GM19395 (cell line): ENCODE results near the gene BEGAIN.

Experiments
- ATAC-seq: cut with Tn5 transposase; IDR thresholded peaks from one replicate; pipeline ENCODE4 v1.9.1; 2021; ENCODE audit warnings: mild to moderate bottlenecking, moderate library complexity; ENCODE audit not compliant: unreplicated experiment

BEGAIN gene

GRCh38 chr14:100601914-100602313, 14.7 kb upstream of the BEGAIN start:
- no peak for ATAC-seq

DNA sequence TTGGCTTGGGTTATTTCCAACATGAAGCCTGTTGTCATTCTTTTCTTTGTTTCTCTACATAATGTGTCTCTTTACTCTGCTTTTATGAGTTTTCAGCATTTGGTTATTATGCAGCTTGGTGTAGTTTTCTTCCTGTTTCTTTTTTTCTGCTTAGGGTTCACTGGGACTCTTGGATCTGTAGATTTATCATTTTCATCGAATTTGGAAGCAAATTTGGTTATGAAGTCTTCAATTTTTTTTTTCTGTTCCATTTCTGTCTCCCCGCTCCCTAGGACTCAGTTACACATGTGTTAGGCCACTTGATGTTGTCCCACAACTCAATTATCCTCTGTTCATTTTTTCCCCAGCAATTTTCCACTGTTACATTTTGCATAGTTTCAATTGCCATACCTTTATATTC, 13.8 kb upstream of the BEGAIN start:
- ATAC-seq: no peak

DNA sequence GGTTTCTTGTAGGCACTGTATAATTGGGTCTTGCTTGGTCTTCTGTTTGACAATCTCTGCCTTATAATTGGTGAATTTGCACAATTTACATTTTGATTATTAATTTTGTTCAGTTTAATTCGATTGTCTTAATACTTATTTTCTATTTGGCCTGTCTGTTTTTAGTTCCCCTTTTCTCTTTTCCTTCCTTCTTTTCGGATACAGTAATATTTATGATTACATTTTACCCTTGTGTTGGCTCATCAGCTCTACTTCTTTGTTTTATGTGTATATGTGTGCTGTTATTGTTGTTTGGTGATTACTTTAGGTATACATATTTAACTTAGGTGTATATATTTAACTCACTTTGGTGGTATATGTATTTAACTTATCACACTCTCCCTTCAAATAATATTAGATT, 12.8 kb upstream of the BEGAIN start:
- ATAC-seq: no peak

DNA sequence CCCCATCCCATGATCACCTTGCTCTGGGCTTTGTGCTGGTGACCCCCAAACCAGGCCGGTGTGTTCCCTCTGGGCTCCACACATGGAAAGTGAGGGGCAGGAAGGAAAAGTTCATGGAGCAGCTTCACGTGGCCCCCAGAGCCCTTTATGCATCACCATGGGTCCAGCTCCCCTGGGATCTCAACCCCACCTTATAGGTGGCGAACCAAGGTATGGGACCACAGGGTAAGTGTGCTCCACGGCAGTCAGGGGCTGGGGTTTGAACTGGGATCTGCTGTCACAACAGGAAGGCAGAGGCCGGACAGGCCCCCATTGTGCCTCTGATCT, 7.4 kb upstream of the BEGAIN start:
- no peak for ATAC-seq

- no peak for ATAC-seq
These were observed 6.8 kb upstream of the BEGAIN start for GRCh38 chr14:100593751-100594624.

GRCh38 chr14:100592972-100593371, 5.8 kb upstream of the BEGAIN start:
- ATAC-seq: no peak

DNA sequence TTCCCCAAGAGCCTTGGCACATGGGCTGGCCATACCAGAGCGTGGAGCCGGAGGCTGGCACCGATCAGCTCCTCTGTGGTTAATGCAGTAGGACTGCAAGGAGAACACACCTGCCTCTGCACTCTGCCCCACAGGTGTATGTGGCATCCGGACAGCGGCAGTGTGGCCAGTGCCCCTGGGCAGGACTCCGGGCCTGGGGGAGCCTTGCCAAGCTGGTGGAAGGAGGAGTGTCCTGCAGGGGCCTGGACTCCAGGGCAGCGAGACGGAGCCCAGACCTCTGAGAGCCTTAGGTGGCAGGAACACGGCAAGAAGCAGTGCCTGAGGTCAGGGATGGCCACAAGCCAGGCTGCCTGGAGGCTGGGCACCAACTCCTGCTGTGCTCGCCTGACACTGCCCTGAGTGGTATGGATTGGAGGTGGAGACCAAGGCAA, 5.3 kb upstream of the BEGAIN start:
- no peak for ATAC-seq

GRCh38 chr14:100591453-100592371, 4.5 kb upstream of the BEGAIN start:
- ATAC-seq: no peak

GRCh38 chr14:100590726-100591452, 3.7 kb upstream of the BEGAIN start:
- no peak for ATAC-seq

DNA sequence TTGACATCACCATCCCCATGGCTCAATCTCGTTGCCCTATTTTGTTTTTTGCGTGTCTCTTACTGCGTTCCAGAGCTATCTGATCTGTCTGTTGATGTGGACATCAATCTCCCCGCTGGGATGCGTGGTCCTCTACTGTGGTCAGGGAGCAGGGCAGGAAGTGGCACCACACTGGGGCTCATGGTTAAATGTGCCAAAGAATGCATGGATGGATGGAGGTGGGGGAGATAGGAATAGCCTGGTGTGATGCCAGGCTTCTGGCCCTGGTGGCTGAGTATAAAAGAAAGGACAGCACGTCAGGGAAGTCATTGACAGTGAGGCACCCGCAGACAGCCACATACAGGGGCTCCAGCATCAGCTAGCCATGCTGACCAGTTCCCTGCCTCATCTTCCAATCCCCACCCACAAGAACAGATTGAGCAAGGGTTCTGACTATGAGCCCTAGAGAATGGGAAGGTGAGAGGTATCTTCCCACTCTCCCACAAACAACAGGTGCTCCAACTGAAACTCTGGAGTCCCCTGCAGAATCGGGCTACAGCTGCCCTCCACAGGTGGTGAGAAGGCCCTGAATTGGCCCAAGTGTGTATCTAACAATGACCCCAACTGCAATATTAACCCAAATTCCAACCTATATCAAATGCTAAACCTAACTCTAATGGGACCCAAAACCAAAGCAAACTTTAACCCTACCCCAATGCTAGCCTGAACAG, 2.7 kb upstream of the BEGAIN start:
- no peak for ATAC-seq

DNA sequence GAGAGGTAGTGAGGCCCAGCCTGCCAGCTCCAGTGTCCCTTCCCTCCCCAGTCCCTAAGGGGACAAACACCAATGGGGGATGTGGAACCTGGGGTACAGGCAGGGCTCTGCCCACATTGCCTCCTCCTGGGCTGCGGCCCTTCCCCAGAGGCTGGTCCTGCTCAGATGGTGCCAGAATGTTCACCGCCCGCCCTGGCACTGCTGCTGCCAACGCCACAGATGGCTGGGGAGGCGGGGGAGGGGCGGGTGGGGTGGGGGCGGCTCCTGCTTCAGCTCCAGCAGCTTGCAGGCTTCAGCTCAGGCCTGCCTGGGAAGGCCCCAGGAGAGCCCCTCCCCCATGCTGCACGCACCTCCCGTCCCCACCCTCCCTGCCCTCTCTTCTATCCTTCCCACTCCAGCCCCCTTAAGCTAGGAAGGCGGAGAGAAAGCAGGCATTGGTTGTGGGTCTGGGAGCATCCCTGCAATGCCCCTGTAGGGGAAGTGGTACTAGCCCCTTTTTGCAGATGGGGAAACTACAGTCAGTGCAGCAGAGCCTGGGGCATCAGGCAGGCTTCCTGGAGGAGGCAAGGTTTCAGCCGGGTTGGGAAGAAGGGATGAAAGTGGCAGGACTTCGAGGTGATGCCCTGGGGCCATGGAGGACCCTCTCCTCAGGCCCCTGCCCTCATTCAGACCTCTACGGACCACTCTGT, 2.0 kb upstream of the BEGAIN start:
- ATAC-seq: no peak

DNA sequence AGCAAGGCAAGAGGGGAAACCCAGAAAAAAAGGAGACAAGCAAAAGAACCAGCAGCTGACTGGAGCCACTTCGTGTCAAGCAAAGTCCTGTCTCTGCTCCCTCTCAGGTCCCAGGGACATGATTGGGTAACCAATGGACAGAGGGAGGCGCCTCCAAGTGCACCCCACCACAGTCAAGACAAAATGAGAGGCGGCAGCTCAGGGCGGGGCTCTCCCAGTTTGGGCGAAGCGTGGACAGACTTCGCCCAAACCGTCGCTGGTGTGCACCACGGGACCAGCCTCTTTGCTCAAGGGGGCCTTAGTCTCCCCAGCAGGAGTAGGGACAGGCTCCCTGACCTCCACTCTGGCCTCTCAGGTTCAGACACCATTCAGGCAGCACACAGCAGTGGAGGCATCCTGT, 1.5 kb upstream of the BEGAIN start:
- ATAC-seq: no peak

- no peak for ATAC-seq
These were observed 670 bp upstream of the BEGAIN start for GRCh38 chr14:100587763-100588411.

DNA sequence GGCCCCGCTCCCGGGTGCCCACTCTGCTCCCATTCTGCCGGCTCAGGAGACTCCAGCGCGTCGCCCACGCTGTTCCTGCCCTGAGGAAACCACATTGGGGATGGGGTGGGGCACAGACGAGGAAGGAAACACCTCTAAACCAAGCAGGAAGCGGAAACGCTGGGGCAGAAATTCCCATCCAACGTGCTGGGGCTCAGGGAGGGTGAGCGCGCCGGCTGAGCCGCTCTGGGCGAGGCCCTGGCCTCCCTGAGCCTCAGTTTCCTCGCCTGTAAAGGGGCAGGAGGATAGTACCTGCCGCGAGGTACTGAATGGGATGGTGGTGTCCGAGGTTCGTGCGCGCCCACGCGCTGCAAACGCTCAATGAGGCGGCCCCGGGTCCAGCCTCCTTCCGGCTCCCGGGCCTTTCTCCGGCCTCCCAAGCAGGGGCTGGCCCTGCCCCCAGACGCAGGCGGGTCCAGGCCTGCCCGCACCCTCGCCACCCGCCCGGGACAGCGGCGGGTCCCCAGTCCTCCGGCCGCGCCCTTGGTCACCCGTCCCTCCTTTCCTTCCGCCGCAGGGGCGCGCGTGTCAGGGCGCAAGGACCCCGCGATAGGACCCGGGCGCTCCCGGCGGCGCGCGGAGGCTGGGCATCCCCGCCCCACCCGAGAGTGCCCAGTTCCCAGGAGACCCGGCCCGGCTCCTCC, 673 bp downstream of the BEGAIN start:
- ATAC-seq: no peak

GRCh38 chr14:100586153-100586402, 1.1 kb downstream of the BEGAIN start:
- ATAC-seq: no peak

DNA sequence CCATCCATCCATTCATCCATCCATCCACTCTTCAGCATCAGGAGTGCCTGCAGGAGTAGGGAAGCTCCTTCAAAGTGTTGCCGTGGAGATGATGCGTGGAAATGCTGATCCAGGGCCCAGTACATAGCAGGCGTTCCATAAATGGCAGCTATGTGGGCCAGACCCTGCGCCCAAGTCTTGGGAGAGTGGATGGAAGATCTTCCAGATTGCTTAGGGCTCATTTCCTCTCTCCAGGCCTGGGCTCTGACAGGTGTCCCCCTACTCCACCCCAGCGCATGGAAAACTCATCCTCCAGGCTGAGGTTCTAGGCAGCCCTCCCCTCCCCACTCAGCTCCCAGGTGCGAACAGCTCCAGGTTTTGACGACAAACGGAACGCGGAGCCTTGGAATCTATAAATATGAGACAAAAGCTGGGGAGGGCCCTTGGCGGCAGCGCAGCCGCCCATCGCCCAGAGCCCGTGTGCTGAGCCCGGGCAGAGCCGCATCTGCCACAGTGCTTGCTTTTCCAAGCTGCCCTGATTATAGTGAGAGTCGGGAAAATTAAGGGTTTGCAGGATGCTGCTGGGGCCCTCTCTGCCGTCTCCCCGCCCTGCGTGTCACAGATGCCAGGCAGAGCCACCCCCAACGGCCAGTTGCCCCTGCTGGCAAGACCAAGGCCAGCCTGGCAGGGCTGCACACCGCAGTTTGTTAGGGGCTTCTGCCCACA, 1.6 kb downstream of the BEGAIN start:
- no peak for ATAC-seq

DNA sequence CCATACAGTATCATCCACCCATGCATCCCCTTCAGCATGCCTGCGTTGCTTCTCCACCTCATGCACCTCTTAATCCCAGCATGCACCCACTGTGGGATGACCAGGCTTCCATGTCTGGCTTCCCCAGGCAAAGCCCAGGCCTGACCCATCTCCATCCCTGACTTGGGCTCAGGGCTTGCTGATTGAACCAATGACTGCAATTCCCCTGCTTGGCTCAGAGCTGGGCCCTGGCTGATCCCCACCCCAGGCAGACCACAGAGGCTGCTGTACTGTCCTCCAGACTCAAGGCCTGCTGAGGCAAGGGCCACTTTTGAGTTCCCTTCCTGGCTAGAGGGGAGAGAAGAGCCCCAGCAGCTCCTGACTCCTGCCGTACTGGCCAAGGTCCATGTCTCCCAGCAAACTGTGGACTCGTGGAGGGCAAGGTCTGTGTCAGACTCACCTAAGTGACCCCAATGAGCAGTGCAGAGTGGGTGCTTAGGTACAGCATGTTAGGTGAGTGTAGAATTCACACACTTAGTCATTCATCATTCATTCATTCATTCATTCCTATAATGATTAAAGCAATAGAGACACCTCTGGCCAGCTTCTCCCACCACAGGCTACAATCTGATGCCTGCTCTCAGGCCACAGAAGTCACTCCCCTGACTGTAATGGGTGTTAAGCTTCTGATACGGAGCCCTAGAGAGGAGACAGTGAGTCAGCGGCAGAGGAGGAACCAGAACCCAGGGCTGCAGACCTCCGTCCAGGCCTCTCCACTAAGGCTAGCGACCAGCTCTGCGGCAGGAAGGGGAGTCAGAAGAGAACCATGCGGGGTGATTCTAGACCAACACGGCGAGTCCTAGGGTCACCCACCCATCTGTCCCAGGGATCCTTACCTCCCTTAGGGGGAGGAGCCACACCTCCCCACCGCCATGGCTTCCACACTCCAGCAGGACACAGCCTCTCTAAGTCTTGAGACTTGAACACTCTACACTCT, 2.9 kb downstream of the BEGAIN start:
- ATAC-seq: no peak

DNA sequence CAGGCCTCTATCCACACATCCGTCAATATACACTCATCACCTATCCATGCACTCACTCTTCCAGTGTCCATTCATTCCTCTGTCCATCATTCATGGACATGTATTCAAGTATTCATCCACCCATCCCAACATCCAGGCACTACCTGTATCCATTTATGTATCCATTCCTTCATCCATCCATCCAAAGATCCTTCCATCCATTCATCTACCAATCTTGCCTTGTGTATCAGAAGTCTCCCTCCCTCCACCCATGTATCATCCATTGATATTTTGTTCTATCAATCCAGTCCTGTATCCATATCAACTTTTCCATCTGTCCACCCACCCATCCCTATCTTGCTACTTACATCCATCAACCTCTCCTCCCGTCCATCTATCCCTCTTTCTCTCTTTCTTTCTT, 4.0 kb downstream of the BEGAIN start:
- no peak for ATAC-seq
